Gastrocnemius medialis (tissue), 4 donors: ENCODE data around the gene ASS1.

Source experiments
- POLR2A ChIP-seq, 2 donors: fragments of 450-650 bp; IDR thresholded peaks; one replicate each; pipeline ENCODE4 v1.6.1; 2017; ENCODE audit warnings: antibody characterized with exemption in 2 of 2, mild to moderate bottlenecking in 2 of 2, moderate library complexity in 2 of 2
- TF ChIP-seq, protein P1 (sequence below), 5 experiments: fragments of 450-650 bp in 3 of 5; fragments of 200-600 bp in 2 of 5; sonication (generic) in 2 of 5; IDR thresholded peaks in 4 of 5; conservative IDR thresholded peaks in 1 of 5; 1 replicate in 4 of 5; 2 replicates in 1 of 5; pipeline ENCODE4 v1.5.1; 2016 to 2019; ENCODE audit warnings: antibody characterized with exemption in 5 of 5, mild to moderate bottlenecking in 3 of 5, moderate library complexity in 3 of 5

DNA sequence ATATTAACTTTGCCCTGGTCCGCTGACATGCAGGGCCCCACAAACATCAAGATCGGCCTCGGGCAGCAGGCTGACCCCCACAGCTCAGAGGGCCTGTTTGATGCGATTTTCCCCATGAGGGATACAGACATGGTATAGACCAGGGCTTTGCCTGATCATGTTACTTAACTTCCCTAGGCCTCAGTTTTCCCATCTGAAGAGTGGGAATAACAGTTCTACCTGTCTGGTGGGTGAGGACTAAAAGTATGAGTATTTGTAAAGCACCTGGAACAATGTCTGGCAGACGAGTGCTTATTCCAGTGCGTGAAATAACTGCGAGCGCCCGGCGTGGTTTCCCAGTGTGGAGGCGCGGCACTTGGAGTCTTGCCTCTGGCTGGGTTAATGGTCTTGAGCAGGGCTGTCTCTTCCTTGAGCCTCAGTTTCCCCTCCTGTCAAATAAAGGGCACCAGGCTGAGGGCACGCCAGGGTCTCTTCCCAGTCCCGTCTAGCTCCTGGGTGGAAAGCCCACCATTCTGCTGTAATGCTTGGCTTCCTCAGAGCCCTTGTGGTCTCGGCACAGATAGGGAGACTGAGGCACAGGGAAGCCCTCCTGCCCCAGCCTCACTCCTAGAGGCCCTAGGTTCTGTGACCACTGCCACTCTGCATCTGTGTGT, 47.2 kb downstream of the ASS1 start:
- no peak for TF ChIP-seq POLR2A (IDR thresholded peaks at IDR 0.05)
- TF ChIP-seq, protein P1, sequence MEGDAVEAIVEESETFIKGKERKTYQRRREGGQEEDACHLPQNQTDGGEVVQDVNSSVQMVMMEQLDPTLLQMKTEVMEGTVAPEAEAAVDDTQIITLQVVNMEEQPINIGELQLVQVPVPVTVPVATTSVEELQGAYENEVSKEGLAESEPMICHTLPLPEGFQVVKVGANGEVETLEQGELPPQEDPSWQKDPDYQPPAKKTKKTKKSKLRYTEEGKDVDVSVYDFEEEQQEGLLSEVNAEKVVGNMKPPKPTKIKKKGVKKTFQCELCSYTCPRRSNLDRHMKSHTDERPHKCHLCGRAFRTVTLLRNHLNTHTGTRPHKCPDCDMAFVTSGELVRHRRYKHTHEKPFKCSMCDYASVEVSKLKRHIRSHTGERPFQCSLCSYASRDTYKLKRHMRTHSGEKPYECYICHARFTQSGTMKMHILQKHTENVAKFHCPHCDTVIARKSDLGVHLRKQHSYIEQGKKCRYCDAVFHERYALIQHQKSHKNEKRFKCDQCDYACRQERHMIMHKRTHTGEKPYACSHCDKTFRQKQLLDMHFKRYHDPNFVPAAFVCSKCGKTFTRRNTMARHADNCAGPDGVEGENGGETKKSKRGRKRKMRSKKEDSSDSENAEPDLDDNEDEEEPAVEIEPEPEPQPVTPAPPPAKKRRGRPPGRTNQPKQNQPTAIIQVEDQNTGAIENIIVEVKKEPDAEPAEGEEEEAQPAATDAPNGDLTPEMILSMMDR (IDR thresholded peaks at IDR 0.05 in 4 of 5, conservative IDR thresholded peaks at IDR 0.05 in 1 of 5), result no peak
